Limb (tissue), 2 donors: Measurements from ENCODE around the gene PRDM2.
"Not testable (repeated sequence)": the region's sequence is repeated elsewhere in the genome, so short reads cannot be mapped to it uniquely, and the experiment has no call there.

Experiments used
- DNase-seq, 2 donors: peaks; one replicate each; pipeline ENCODE4 v3.0.0-alpha.2; 2016; ENCODE audit errors: extremely low spot score in 2 of 2

PRDM2 gene

GRCh38 chr1:13697738-13698137, 2.2 kb upstream of the PRDM2 start:
- DNase-seq: no peak

- peak in 1 of 2 donors; percentile 41 for DNase-seq
Observed at GRCh38 chr1:13699510-13699909, 478 bp upstream of the PRDM2 start.

GRCh38 chr1:13700521-13701270, 708 bp downstream of the PRDM2 start:
- DNase-seq: peak; percentile 21 to 76

GRCh38 chr1:13701271-13701640, 1.3 kb downstream of the PRDM2 start:
- DNase-seq: no peak

- DNase-seq: no peak
Observed at GRCh38 chr1:13702425-13703127, 2.6 kb downstream of the PRDM2 start.

GRCh38 chr1:13703128-13703513, 3.1 kb downstream of the PRDM2 start:
- DNase-seq: no peak

- DNase-seq: no peak
Observed at GRCh38 chr1:13703558-13704490, 3.8 kb downstream of the PRDM2 start.

GRCh38 chr1:13706046-13706445, 6.1 kb downstream of the PRDM2 start:
- DNase-seq: no peak

- no peak for DNase-seq
Observed at GRCh38 chr1:13707164-13707563, 7.2 kb downstream of the PRDM2 start.

- no peak for DNase-seq
Observed at GRCh38 chr1:13708380-13708982, 8.5 kb downstream of the PRDM2 start.

- no peak for DNase-seq
Observed at GRCh38 chr1:13710086-13710485, 10.1 kb downstream of the PRDM2 start.

GRCh38 chr1:13714851-13715250, 14.9 kb downstream of the PRDM2 start:
- DNase-seq: no peak

- not testable (repeated sequence) for DNase-seq
Observed at GRCh38 chr1:13715616-13716287, 15.8 kb downstream of the PRDM2 start.

- no peak for DNase-seq
Observed at GRCh38 chr1:13722808-13723360, 22.9 kb downstream of the PRDM2 start.

- no peak for DNase-seq
Observed at GRCh38 chr1:13723810-13724209, 23.8 kb downstream of the PRDM2 start.

GRCh38 chr1:13725714-13726175, 25.8 kb downstream of the PRDM2 start:
- DNase-seq: peak in 1 of 2 donors; percentile 45

GRCh38 chr1:13728091-13728715, 28.2 kb downstream of the PRDM2 start:
- DNase-seq: no peak

- no peak for DNase-seq
Observed at GRCh38 chr1:13730291-13730690, 30.3 kb downstream of the PRDM2 start.

- no peak for DNase-seq
Observed at GRCh38 chr1:13730751-13731482, 30.9 kb downstream of the PRDM2 start.
